Activated CD4-positive, alpha-beta T cell treated with anti-CD3 and anti-CD28 coated beads for 36 hours (primary cell): Measurements from ENCODE around the gene DGKD. TPM values are rescaled to one million over a fixed set of nuclear protein-coding genes. Genes with fewer than 3 reads are reported as not detected.
"Not testable (repeated sequence)": the region's sequence is repeated elsewhere in the genome, so short reads cannot be mapped to it uniquely, and the experiment has no call there.

Source experiments
- ATAC-seq: fragments of 200-7000 bp; cut with Tn5 transposase; one replicate; pipeline ENCODE4 v1.10.0; 2021; ENCODE audit warnings: mild to moderate bottlenecking, moderate library complexity
- CTCF ChIA-PET: fragments of 350-600 bp; sonication (Branson Sonifier 250); formaldehyde crosslinking; loops from one replicate; lab custom pipeline; 2021; ENCODE audit warnings: antibody characterized with exemption; lab: Charles Lee
- POLR2A ChIA-PET: fragments of 350-600 bp; sonication (Branson Sonifier 250); formaldehyde crosslinking; loops from one replicate; lab custom pipeline; 2021; ENCODE audit warnings: antibody characterized with exemption, inconsistent platforms; lab: Charles Lee
- DNase-seq: peaks from one replicate; pipeline ENCODE4 v3.0.0-alpha.2; 2020
- H3K27ac Mint-ChIP-seq: one replicate; pipeline ENCODE4 v1.8.0; 2021; ENCODE audit warnings: mixed read lengths
- H3K27me3 Mint-ChIP-seq: one replicate; pipeline ENCODE4 v1.8.0; 2021; ENCODE audit warnings: mixed read lengths
- H3K36me3 Mint-ChIP-seq: one replicate; pipeline ENCODE4 v1.8.0; 2021; ENCODE audit warnings: low read depth, mixed read lengths
- H3K4me1 Mint-ChIP-seq: one replicate; pipeline ENCODE4 v1.8.0; 2021; ENCODE audit warnings: mixed read lengths
- H3K4me3 Mint-ChIP-seq: one replicate; pipeline ENCODE4 v1.8.0; 2021; ENCODE audit warnings: mild to moderate bottlenecking, moderate library complexity, mixed read lengths
- H3K9me3 Mint-ChIP-seq: one replicate; pipeline ENCODE4 v1.8.0; 2021; ENCODE audit warnings: low read depth, mixed read lengths
- intact Hi-C, 2 experiments: fragments of 100-400 bp; cut with DNase I in 1 of 2; cut with micrococcal nuclease in 1 of 2; formaldehyde crosslinking; loops; one replicate each; pipeline versions ENCODE4 v1.14.2 to v1.15.1; 2022 to 2024; cut with DNase I, micrococcal nuclease
- total RNA-seq, 2 experiments: library from RNA; stranded (reverse); gene quantifications; one replicate each; pipeline ENCODE4 v1.2.3, GENCODE V29; 2021

DGKD gene
- total RNA-seq, 2 experiments from 2014 or later = 57.0 to 62.6 TPM

DNA sequence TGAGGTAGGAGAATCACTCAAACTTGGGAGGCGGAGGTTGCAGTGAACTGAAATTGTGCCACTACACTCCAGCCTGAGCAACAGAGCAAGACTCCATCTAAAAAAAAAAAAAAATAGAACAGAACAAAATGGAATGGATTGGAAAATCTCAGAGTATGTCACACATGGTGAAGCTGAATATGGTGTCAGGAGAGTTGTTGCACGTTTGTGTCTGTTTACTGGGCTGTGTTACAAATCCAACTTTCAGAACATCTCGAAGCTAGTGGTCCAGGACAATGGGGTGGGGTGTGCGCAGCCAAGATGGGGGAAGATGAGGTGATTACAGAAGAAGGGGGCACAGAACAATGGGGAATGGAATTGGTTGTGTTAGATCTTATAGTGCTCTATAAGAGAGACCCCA, 29.0 kb upstream of the DGKD start:
- DNase-seq (no peak), ATAC-seq (no peak)
- Mint-ChIP-seq H3K36me3 (no peaks in the 10 kb centered on the region), H3K4me1 (peaks cover 3% of the 10 kb centered on the region), H3K27ac (no peak overlapping the region), H3K27me3 (no peaks in the 10 kb centered on the region), H3K9me3 (no peaks in the 10 kb centered on the region), H3K4me3 (no peak overlapping the region)
- ChIA-PET CTCF (interaction anchor here (1.3 to 1.8 kb wide), 2 partner anchors 16 to 118 kb away, joined by 3 to 6 read pairs; no protein-coding TSS in a partner anchor), POLR2A (no interaction called here)
- intact Hi-C loops = no loop called here

DNA sequence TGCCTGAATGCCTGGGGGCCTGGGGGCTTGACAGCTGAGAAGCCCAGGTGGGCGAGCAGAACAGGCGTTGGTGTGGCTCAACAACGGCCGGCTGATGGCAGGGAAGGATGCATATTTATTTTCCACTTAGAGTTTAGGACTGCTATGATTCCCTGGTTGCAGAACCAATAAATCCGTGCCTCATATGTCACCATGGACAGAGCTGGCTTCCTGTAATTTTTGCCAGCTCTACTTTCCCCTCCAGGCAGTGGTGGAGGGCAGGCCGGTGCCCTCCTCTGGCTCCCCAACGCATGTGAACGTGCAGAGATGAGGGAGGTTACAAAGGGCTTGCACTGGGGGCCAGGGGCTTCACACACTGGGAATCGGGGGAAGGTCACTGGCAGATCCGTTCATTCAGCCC, 28.5 kb upstream of the DGKD start:
- Mint-ChIP-seq H3K27me3 (no peaks in the 10 kb centered on the region), H3K27ac (no peak overlapping the region), H3K4me3 (no peak overlapping the region), H3K36me3 (no peaks in the 10 kb centered on the region), H3K9me3 (no peaks in the 10 kb centered on the region), H3K4me1 (peaks cover 3% of the 10 kb centered on the region)
- no peak for ATAC-seq
- DNase-seq = no peak
- CTCF ChIA-PET = interaction anchor here (1.3 to 1.8 kb wide), 2 partner anchors 17 to 117 kb away, joined by 3 to 6 read pairs; no protein-coding TSS in a partner anchor
- intact Hi-C loops = no loop called here
- POLR2A ChIA-PET = no interaction called here

DNA sequence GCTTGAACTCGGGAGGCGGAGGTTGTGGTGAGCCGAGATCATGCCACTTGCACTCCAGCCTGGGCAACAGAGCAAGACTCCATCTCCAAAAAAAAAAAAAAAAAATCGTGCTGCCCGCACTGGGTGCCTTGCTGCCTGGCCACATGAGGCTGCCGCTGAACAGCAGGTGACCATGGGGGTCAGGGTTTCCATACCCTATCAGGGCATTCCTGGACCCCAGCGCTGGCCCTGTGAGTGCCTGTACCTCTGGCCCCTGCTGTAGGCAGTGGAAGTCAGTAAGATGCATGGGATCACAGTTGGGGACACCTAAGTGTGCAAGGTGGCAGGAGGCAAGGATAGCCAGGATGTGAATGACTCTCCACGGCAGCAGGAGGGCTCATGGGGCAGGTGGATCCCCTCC, 27.8 kb upstream of the DGKD start:
- no peak for ATAC-seq
- no peaks in the 10 kb centered on the region for H3K27me3 Mint-ChIP-seq
- H3K4me1 Mint-ChIP-seq = peaks cover 9% of the 10 kb centered on the region
- H3K27ac Mint-ChIP-seq = no peak overlapping the region
- intact Hi-C loops = no loop called here
- ChIA-PET POLR2A (no interaction called here), CTCF (interaction anchor here (1.8 kb wide), 1 partner anchor 18 kb away, joined by 6 read pairs; no protein-coding TSS in a partner anchor)
- H3K9me3 Mint-ChIP-seq = no peaks in the 10 kb centered on the region
- no peak overlapping the region for H3K4me3 Mint-ChIP-seq
- H3K36me3 Mint-ChIP-seq = no peaks in the 10 kb centered on the region
- no peak for DNase-seq

DNA sequence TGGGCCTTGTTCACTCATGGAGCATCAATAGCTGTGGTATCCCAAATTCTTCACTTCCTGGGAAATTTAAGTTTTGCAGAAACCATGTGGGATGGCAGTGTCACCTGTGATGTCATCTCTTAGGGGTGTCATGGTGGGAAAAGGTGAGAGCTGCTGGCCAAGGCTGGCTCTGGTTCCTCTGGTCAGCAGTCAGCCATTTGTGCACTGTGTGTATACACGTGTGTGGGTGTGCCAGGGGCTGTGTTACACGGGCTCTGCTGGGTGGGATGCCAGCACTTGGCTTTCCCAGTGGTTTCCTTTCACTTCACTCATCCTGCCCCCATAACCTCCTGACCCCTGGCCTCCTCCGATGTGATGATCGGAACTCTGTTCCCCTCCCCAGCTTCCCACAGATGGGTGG, 25.4 kb upstream of the DGKD start:
- Mint-ChIP-seq H3K36me3 (no peaks in the 10 kb centered on the region), H3K27me3 (no peaks in the 10 kb centered on the region), H3K4me3 (no peak overlapping the region), H3K4me1 (peaks cover 25% of the 10 kb centered on the region), H3K27ac (no peak overlapping the region), H3K9me3 (no peaks in the 10 kb centered on the region)
- ATAC-seq (no peak), DNase-seq (no peak)
- POLR2A ChIA-PET = no interaction called here
- intact Hi-C loops = no loop called here
- CTCF ChIA-PET = interaction anchor here (1.0 kb wide), 1 partner anchor 96 kb away, joined by 3 read pairs; no protein-coding TSS in a partner anchor

DNA sequence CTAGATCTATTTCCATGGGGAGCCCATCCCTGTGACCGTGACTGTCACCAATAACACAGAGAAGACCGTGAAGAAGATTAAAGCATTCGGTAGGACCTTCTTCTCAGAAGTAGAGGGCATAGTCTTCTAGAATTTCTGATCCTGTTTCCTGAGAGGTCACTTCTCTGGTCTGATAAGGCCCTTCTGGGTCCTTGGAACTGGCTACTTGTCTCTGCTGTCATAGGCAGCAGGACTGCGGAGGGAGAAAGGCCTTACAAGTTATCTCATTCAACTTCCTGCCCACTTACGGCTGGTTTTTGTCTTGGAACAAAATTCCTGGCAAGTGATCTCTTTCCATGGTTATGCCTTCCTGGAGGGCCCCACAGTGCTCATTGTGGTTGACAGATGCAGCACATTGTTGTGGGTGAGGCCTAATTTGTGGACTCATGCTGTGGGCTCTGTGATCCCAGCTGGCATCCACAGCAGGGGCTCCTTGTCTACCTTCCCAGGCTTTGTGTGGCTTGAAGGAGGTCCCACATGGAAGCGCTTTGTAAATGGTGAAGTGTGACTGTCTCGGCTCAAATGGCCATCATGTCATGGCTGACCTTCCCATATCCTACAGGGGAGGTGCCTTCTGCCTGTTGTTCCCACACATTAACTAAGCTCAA, 24.7 kb upstream of the DGKD start:
- no peak for DNase-seq
- H3K36me3 Mint-ChIP-seq = no peaks in the 10 kb centered on the region
- H3K4me3 Mint-ChIP-seq = no peak overlapping the region
- POLR2A ChIA-PET = no interaction called here
- no peak for ATAC-seq
- H3K9me3 Mint-ChIP-seq = no peaks in the 10 kb centered on the region
- H3K4me1 Mint-ChIP-seq = peaks cover 29% of the 10 kb centered on the region
- intact Hi-C loops = loop anchor here in 1 of 2 experiments (2.0 kb wide), 1 partner anchor 61 kb away; no protein-coding TSS in a partner anchor
- no peaks in the 10 kb centered on the region for H3K27me3 Mint-ChIP-seq
- CTCF ChIA-PET = interaction anchor here (0.6 to 1.4 kb wide), 3 partner anchors 9 to 1257 kb away, joined by 3 to 5 read pairs (median 3); no protein-coding TSS in a partner anchor
- H3K27ac Mint-ChIP-seq = no peak overlapping the region

DNA sequence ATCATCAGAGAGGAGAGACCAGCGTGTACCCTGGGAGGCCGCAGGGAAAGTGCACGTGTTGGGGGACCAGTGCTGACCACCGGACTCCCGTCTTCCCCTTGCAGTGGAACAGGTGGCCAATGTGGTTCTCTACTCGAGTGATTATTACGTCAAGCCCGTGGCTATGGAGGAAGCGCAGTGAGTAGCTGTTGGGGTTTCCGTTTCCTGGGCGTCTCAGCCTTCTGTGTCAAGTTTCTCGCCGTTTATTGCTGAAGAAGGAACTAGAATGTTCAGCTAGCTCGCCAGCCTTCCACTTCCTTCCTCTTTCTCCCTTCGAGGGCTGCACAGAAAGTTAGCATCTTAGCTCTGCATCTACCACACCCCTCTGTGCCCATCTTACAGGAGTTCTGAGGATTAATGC, 22.8 kb upstream of the DGKD start:
- ChIA-PET CTCF (interaction anchor here (0.5 to 2.1 kb wide), 7 partner anchors 12 to 114 kb away, joined by 3 to 6 read pairs (median 3); no protein-coding TSS in a partner anchor), POLR2A (interaction anchor here (0.6 kb wide), 2 partner anchors 64 to 198 kb away, joined by 3 to 4 read pairs; no protein-coding TSS in a partner anchor)
- intact Hi-C loops = loop anchor here in 1 of 2 experiments (2.0 kb wide), 1 partner anchor 63 kb away; no protein-coding TSS in a partner anchor
- Mint-ChIP-seq H3K9me3 (no peaks in the 10 kb centered on the region), H3K27ac (peak overlapping the region; percentile 88), H3K36me3 (no peaks in the 10 kb centered on the region), H3K27me3 (no peaks in the 10 kb centered on the region), H3K4me3 (peak overlapping the region; percentile 18), H3K4me1 (peaks cover 35% of the 10 kb centered on the region)
- DNase-seq = peak; percentile 71
- ATAC-seq = peak; percentile 93

DNA sequence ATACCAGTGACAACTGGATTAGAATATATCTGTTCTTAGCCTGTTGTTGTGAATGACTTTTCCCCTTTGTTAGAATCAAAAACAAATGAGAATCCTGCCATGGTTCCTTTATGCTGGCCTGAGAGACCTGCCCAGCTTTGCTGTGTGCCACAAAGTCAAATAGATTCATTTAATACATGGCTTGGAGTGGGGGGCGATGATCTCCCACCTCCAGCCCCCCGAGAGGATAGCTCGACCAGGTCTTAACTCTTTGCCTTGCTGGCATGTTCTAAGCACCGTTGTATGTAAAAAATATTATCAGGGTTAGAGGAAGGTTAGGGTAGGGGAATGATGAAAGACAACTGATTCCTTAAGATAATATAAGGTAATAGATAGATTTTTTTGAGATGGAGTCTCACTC, 22.2 kb upstream of the DGKD start:
- Mint-ChIP-seq H3K9me3 (no peaks in the 10 kb centered on the region), H3K36me3 (no peaks in the 10 kb centered on the region), H3K4me3 (no peak overlapping the region), H3K27ac (peak overlapping the region; percentile 88), H3K27me3 (no peaks in the 10 kb centered on the region), H3K4me1 (peaks cover 35% of the 10 kb centered on the region)
- DNase-seq (no peak), ATAC-seq (no peak)
- intact Hi-C loops = no loop called here
- ChIA-PET POLR2A (interaction anchor here (0.6 to 0.7 kb wide), 3 partner anchors 64 to 547 kb away, joined by 3 to 4 read pairs (median 3); no protein-coding TSS in a partner anchor), CTCF (interaction anchor here (0.5 to 2.1 kb wide), 8 partner anchors 12 to 113 kb away, joined by 3 to 6 read pairs (median 3); no protein-coding TSS in a partner anchor)

DNA sequence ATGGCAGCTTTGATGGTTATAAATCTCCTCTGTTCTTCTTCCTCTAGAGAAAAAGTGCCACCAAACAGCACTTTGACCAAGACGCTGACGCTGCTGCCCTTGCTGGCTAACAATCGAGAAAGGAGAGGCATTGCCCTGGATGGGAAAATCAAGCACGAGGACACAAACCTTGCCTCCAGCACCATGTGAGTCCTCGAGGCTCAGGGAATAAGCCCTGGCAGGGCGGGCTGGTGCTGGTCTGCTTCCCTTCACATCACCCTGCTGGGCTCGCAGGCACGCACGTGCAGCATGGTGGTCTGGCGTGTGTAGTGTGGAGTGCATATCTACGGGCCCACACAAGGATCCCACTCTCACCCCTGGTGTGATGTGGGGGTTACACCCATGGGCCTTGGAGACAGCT, 19.4 kb upstream of the DGKD start:
- Mint-ChIP-seq H3K27ac (no peak overlapping the region), H3K4me1 (peaks cover 38% of the 10 kb centered on the region), H3K27me3 (no peaks in the 10 kb centered on the region), H3K36me3 (no peaks in the 10 kb centered on the region), H3K4me3 (no peak overlapping the region), H3K9me3 (no peaks in the 10 kb centered on the region)
- ChIA-PET POLR2A (no interaction called here), CTCF (interaction anchor here (0.6 kb wide), 1 partner anchor 23 kb away, joined by 3 read pairs; no protein-coding TSS in a partner anchor)
- ATAC-seq (no peak), DNase-seq (no peak)
- intact Hi-C loops = no loop called here

DNA sequence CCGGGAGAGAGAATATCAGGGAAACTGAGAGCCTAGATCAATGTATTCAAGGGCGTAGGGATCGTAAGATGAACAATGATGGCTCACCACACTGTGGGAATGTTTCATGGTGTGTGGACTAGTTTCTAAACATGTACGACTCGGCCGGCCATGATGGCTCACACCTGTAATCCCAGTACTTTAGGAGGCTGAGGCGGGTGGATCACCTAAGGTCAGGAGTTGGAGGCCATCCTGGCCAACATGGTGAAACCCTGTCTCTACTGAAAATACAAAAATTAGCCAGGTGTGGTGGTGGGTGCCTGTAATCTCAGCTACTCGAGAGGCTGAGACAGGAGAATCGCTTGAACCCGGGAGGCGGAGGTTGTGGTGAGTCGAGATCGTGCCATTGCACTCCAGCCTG, 18.2 kb upstream of the DGKD start:
- peaks cover 35% of the 10 kb centered on the region for H3K4me1 Mint-ChIP-seq
- H3K4me3 Mint-ChIP-seq, CTCF ChIA-PET, H3K36me3 Mint-ChIP-seq, ATAC-seq, POLR2A ChIA-PET, intact Hi-C loops, H3K9me3 Mint-ChIP-seq, DNase-seq, H3K27ac Mint-ChIP-seq, H3K27me3 Mint-ChIP-seq: not testable (repeated sequence)

DNA sequence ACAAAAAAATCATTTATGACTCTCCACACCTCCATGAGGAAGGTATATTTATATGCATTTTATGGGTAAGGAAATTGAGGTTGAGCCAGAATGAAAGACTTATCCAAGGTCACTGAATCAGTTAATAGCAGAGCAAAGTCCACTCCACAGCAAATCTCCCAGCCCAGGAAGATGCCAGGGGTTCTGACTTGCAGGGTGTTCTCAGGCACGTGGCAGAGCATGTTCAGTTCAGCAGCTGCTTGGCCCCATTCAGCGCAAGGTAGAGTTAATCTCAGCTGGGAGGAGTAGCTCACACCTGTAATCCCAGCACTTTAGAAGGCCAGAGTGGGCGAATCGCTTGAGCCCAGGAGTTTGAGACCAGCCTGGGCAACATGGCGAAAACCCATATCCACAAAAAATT, 17.8 kb upstream of the DGKD start:
- ChIA-PET POLR2A (no interaction called here), CTCF (no interaction called here)
- intact Hi-C loops = no loop called here
- H3K9me3 Mint-ChIP-seq = no peaks in the 10 kb centered on the region
- no peak for ATAC-seq
- H3K4me3 Mint-ChIP-seq = no peak overlapping the region
- H3K27ac Mint-ChIP-seq = no peak overlapping the region
- no peak for DNase-seq
- no peaks in the 10 kb centered on the region for H3K27me3 Mint-ChIP-seq
- peaks cover 30% of the 10 kb centered on the region for H3K4me1 Mint-ChIP-seq
- H3K36me3 Mint-ChIP-seq = no peaks in the 10 kb centered on the region

DNA sequence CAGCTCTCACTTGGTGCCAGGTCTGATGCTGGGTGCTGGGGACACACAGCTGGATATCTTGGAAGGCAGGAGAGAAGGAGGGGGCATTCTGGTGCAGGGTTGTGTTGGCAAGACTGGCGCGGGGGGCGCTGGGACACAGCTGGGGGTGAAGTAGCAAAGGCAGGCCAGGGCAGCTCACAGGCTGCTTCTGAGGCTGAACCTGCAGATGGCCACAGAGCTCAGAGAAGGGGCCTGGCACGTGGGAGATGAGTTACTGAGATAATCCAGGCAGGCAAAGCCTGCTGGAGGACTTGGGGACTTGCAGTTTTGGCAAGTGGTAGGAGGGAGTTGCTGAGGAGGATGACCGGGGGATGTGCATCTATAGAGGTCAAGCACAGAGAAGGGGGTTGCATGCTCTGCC, 16.2 kb upstream of the DGKD start:
- Mint-ChIP-seq H3K4me3 (no peak overlapping the region), H3K27me3 (no peaks in the 10 kb centered on the region), H3K36me3 (no peaks in the 10 kb centered on the region), H3K27ac (no peak overlapping the region), H3K9me3 (no peaks in the 10 kb centered on the region), H3K4me1 (peaks cover 22% of the 10 kb centered on the region)
- ChIA-PET POLR2A (no interaction called here), CTCF (interaction anchor here (0.6 to 1.1 kb wide), 3 partner anchors 8 to 26 kb away, joined by 3 to 5 read pairs (median 3); no protein-coding TSS in a partner anchor)
- ATAC-seq (no peak), DNase-seq (no peak)
- intact Hi-C loops = no loop called here
